22Rv1 (cell line): ENCODE data around the gene SZT2.

Source experiments
- CTCF ChIP-seq: fragments of 450-650 bp; IDR thresholded peaks from 2 replicates; pipeline ENCODE4 v1.5.1; 2017; ENCODE audit warnings: mild to moderate bottlenecking
- ZFX ChIP-seq: fragments of 450-650 bp; IDR thresholded peaks from 2 replicates; pipeline ENCODE4 v1.6.1; 2017; ENCODE audit warnings: antibody characterized with exemption, borderline replicate concordance

DNA sequence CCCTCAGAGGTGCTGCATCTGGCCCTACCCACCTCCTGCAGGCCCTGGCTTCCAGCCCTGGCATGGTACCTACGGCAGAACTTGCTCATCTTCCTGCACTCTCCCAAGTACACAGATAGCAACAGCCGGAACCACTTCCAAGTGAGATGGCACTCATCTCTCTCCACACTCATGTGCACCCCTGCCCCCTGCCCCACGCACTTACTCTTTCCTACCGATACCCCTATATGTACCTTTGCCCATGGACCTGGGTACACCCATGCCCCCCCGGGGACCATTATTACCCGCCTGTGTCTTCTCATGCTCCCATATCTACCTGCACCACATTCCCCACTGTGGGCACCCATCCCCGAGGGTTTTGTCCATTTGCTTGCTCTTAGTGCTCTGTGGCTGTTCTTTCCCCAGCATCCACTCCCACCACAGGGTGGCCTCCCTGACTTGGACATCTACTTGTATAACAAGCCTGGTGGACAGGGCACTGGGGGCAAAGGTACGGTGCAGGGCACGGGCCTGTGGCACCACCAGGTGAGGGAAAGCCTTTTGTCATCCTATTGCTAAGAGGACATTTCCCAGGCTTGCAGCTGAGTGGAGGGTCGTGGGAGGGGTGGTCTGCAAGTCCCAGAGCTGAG is 49.4 kb downstream of the SZT2 start:
- TF ChIP-seq CTCF = no peak
- TF ChIP-seq ZFX = no peak
